ENCODE data around the gene PRPSAP1. TPM values are rescaled to one million over a fixed set of nuclear protein-coding genes. Genes with fewer than 3 reads are reported as not detected.

Gene PRPSAP1, protein sequence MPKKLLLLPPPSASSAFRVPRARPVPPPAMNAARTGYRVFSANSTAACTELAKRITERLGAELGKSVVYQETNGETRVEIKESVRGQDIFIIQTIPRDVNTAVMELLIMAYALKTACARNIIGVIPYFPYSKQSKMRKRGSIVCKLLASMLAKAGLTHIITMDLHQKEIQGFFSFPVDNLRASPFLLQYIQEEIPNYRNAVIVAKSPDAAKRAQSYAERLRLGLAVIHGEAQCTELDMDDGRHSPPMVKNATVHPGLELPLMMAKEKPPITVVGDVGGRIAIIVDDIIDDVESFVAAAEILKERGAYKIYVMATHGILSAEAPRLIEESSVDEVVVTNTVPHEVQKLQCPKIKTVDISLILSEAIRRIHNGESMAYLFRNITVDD
- polyA plus RNA-seq = 10 to 100 TPM; 32.2 to 46.7 (median 33.7) TPM
- long read RNA-seq, donor 1 = 0 reads
- long read RNA-seq, donor 2, partial matches to known transcripts = 0 of 2 reads
- long read RNA-seq, donor 2, other reads (novel, unspliced or antisense) = 0 of 2 reads
- long read RNA-seq, donor 3, partial matches to known transcripts = 0 of 8 reads
- long read RNA-seq, donor 3, other reads (novel, unspliced or antisense) = 0 of 8 reads
- long read RNA-seq, donor 4, partial matches to known transcripts = 0 of 1 reads
- long read RNA-seq, donor 4, other reads (novel, unspliced or antisense) = 0 of 1 reads
- long read RNA-seq, donor 5, partial matches to known transcripts = 0 of 3 reads
- long read RNA-seq, donor 5, other reads (novel, unspliced or antisense) = 0 of 3 reads
- long read RNA-seq, donor 6, transcript PRPSAP1-206 (10 exons, 3,660 nt) = major isoform, 6 of 7 reads
- long read RNA-seq, donor 6, partial matches to known transcripts = 0 of 7 reads
- long read RNA-seq, donor 6, other reads (novel, unspliced or antisense) = 0 of 7 reads
- long read RNA-seq, donor 7, transcript PRPSAP1-206 (10 exons, 3,660 nt) = major isoform, 14 of 20 reads
- long read RNA-seq, donor 7, partial matches to known transcripts = 5 of 20 reads
- long read RNA-seq, donor 7, other reads (novel, unspliced or antisense) = 0 of 20 reads
- long read RNA-seq, donor 8, partial matches to known transcripts = 0 of 2 reads
- long read RNA-seq, donor 8, other reads (novel, unspliced or antisense) = 0 of 2 reads
- long read RNA-seq, donor 9, partial matches to known transcripts = 0 of 2 reads
- long read RNA-seq, donor 9, other reads (novel, unspliced or antisense) = 0 of 2 reads
- long read RNA-seq, donor 10, transcript PRPSAP1-206 (10 exons, 3,660 nt) = major isoform, 10 of 12 reads
- long read RNA-seq, donor 10, partial matches to known transcripts = 0 of 12 reads
- long read RNA-seq, donor 10, other reads (novel, unspliced or antisense) = 0 of 12 reads

DNA sequence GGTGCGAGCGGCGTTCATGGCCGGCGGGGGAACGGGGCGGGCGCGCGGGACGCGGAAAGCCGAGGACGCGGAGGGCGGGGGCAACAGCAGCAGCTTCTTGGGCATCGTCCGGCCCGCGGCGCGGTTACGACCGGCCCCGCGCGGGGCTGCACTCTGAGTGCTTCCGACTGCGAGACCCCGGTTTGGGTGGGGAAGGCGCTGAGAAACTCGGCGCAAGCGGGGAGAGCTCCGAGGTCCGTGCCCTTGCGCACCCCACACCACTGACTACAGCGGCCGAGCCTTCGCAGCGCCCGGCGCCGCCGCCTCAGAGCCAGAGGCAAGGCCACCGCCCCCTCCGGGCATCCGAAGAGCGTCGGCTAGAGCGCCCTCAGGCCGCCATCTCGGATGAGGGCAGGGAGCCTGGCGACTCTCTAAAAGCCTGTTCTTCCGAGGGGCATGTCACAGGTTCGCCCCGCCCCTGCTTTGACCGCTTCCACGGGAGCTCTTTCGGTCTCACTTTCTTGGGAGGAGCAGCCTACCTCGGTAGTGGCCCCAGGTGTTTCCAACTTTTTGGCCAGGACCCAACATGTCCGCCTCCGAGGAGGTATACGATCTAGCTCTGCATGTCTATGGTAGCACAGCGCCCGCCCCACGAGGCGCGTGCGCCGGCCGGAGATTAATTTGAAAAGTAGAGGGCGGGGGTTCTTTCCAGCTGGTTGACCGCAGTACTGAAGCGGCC lies at the start of gene PRPSAP1:
Gene PRPSAP1, minus strand, starts transcription at position 318 of the 718 bp plus-strand sequence. Its CDS starts 213 bp downstream, at position 105.
- Histone ChIP-seq H3K36me3 (ENCODE audit: control insufficient read depth in 3 of 3, insufficient read depth in 2 of 3, low read depth in 1 of 3, low read length in 3 of 3) (peaks cover 0 to 12% (median 0%) of the 10 kb centered on the region in 3 donors), H3K9me3 (ENCODE audit: control insufficient read depth in 2 of 2, insufficient read depth in 1 of 2, low read depth in 1 of 2, low read length in 1 of 2) (no peaks in the 10 kb centered on the region), H3K4me3 (ENCODE audit: low read depth in 1 of 3, low read length in 3 of 3) (peak within 1 kb of the TSS; percentile 56 to 91 (median 81)), H3K4me1 (ENCODE audit: control insufficient read depth in 3 of 3, insufficient read depth in 2 of 3, low read depth in 1 of 3, low read length in 2 of 3) (peaks cover 0 to 3% (median 0%) of the 10 kb centered on the region in 3 donors), H3K27ac (ENCODE audit: low read depth in 1 of 3, low read length in 2 of 3) (peak within 1 kb of the TSS; percentile 80 to 99 (median 83)), H3K27me3 (ENCODE audit: control insufficient read depth in 3 of 3, insufficient read depth in 3 of 3, low read length in 3 of 3) (no peaks in the 10 kb centered on the region)
- FAIRE-seq = no peak
- DNase-seq = peak; percentile 90 to 98
- 0 to 1% (median 1%) methylated on average over 62 to 75 of the region's 75 CpGs for WGBS, 3 donors

DNA sequence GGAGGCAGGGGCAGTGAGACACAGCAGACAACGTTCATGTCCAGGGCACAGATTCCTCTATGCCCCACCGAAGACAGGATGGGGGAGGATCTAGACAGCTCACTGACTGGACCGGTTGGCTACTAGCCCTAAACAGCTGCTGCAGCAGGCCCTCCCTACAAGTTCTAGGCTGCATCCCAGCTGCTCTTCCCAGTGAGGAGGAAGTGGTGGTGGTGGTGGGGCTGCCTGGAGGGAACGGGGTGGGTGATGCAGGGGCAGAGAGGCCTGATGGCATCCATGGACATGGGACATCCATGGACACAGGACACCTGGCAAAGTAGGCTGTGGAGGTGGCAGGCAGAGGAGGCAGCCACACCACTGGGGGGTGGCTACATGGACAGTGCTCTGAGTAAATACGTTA lies 49.0 kb upstream of the PRPSAP1 start:
- DNase-seq (no peak), FAIRE-seq (no peak)
- no peak overlapping the region for H3K4me3 ChIP-seq (ENCODE audit: low read depth in 1 of 3, low read length in 3 of 3)
- no peaks in the 10 kb centered on the region for H3K27me3 ChIP-seq (ENCODE audit: control insufficient read depth in 3 of 3, insufficient read depth in 3 of 3, low read length in 3 of 3)
- no peaks in the 10 kb centered on the region for H3K9me3 ChIP-seq (ENCODE audit: control insufficient read depth in 2 of 2, insufficient read depth in 1 of 2, low read depth in 1 of 2, low read length in 1 of 2)
- no peak overlapping the region for H3K27ac ChIP-seq (ENCODE audit: low read depth in 1 of 3, low read length in 2 of 3)
- WGBS, 3 donors = 89 to 92% (median 91%) methylated on average over 5 of the region's 5 CpGs
- H3K36me3 ChIP-seq (ENCODE audit: control insufficient read depth in 3 of 3, insufficient read depth in 2 of 3, low read depth in 1 of 3, low read length in 3 of 3) = peaks cover 8 to 89% (median 16%) of the 10 kb centered on the region in 3 donors
- no peaks in the 10 kb centered on the region for H3K4me1 ChIP-seq (ENCODE audit: control insufficient read depth in 3 of 3, insufficient read depth in 2 of 3, low read depth in 1 of 3, low read length in 2 of 3)

DNA sequence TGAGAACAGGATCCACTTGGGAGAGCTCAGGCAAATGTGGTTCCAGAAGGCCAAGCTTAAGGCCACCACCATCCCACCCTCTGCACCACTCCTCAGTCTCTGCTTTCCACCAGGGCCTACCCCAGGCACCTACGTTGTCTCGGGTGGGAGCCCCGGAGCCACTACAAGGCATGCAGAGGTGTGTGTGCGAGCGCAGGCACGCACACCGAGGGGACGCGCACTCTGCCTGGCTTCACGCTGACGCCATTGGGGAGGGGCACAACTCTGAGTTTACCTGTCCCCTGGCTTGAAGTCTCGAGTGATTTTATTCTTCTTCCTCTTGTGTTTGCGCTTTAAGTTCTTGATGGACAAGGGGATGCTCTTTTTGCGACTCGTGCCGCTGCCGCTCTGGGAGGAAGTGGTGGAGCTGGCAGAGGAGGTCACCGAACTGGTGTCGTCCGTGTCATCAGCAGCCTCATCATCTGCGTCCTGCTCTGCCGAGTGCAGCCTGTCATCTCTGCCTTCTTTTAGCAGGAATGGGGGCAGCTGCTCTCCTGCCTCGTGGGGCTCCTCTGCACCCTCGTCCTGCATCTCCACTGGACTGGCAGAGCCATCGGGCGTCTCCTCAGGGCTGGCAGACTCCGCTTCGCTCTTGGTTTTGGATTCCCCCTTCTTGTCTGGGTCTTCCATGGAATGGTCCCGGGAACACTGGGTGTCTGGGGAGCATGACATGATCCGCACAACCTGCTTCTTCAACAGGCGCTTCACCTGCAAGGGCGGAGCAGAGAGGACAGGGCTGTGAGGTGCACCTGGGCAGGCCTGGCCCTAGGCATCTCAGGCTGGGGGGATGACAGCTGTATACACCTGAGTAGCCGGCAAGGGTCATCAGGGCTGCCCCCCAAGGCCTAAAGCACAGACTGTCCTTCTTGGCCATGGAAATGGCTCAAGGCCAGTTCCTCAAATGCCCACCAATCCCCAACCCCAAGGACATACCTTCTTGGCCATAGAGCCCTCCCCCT lies 45.8 kb upstream of the PRPSAP1 start:
- no peak for FAIRE-seq
- Histone ChIP-seq H3K4me1 (ENCODE audit: control insufficient read depth in 3 of 3, insufficient read depth in 2 of 3, low read depth in 1 of 3, low read length in 2 of 3) (peaks cover 0 to 4% (median 0%) of the 10 kb centered on the region in 3 donors), H3K27ac (ENCODE audit: low read depth in 1 of 3, low read length in 2 of 3) (no peak overlapping the region), H3K4me3 (ENCODE audit: low read depth in 1 of 3, low read length in 3 of 3) (no peak overlapping the region), H3K9me3 (ENCODE audit: control insufficient read depth in 2 of 2, insufficient read depth in 1 of 2, low read depth in 1 of 2, low read length in 1 of 2) (no peaks in the 10 kb centered on the region), H3K36me3 (ENCODE audit: control insufficient read depth in 3 of 3, insufficient read depth in 2 of 3, low read depth in 1 of 3, low read length in 3 of 3) (peaks cover 14 to 89% (median 16%) of the 10 kb centered on the region in 3 donors), H3K27me3 (ENCODE audit: control insufficient read depth in 3 of 3, insufficient read depth in 3 of 3, low read length in 3 of 3) (no peaks in the 10 kb centered on the region)
- DNase-seq = no peak
- WGBS, 3 donors = 92 to 94% (median 92%) methylated on average over 32 to 33 of the region's 33 CpGs

DNA sequence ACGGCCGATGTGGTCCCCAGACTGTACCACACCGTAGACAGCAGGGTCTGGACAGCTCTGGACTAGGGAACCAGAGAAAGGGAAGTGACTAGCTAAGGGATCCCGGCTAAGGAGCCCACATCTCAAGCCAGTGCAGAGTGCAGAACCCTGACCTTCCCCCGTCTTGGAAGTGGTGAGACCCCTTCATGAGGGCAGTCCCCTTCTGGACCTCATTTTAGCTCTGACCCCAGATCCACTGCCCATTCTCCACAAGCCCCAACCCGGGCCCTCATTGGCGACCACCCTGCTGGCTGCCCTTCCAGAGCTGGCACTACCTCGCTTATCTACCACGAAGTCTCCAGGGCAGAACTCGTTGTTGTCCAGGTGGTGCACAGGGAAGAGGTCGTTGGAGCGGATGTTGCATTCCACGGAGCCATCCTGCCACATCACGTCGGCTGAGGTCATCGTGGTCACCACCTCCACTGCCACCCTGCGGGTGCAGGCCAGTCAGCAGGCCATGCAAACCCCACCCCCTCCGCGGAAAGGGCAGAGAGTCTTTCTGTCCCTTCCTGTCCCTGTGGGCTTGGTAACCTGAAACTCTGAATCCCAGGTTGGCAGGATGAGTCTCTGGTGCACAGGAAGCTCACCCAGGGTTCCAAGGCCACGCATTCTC lies 44.9 kb upstream of the PRPSAP1 start:
- Histone ChIP-seq H3K36me3 (ENCODE audit: control insufficient read depth in 3 of 3, insufficient read depth in 2 of 3, low read depth in 1 of 3, low read length in 3 of 3) (peaks cover 17 to 90% (median 20%) of the 10 kb centered on the region in 3 donors), H3K27ac (ENCODE audit: low read depth in 1 of 3, low read length in 2 of 3) (no peak overlapping the region), H3K4me3 (ENCODE audit: low read depth in 1 of 3, low read length in 3 of 3) (no peak overlapping the region), H3K4me1 (ENCODE audit: control insufficient read depth in 3 of 3, insufficient read depth in 2 of 3, low read depth in 1 of 3, low read length in 2 of 3) (peaks cover 0 to 4% (median 0%) of the 10 kb centered on the region in 3 donors), H3K9me3 (ENCODE audit: control insufficient read depth in 2 of 2, insufficient read depth in 1 of 2, low read depth in 1 of 2, low read length in 1 of 2) (no peaks in the 10 kb centered on the region), H3K27me3 (ENCODE audit: control insufficient read depth in 3 of 3, insufficient read depth in 3 of 3, low read length in 3 of 3) (no peaks in the 10 kb centered on the region)
- 86 to 90% (median 86%) methylated on average over 20 of the region's 20 CpGs for WGBS, 3 donors
- DNase-seq (no peak), FAIRE-seq (no peak)

DNA sequence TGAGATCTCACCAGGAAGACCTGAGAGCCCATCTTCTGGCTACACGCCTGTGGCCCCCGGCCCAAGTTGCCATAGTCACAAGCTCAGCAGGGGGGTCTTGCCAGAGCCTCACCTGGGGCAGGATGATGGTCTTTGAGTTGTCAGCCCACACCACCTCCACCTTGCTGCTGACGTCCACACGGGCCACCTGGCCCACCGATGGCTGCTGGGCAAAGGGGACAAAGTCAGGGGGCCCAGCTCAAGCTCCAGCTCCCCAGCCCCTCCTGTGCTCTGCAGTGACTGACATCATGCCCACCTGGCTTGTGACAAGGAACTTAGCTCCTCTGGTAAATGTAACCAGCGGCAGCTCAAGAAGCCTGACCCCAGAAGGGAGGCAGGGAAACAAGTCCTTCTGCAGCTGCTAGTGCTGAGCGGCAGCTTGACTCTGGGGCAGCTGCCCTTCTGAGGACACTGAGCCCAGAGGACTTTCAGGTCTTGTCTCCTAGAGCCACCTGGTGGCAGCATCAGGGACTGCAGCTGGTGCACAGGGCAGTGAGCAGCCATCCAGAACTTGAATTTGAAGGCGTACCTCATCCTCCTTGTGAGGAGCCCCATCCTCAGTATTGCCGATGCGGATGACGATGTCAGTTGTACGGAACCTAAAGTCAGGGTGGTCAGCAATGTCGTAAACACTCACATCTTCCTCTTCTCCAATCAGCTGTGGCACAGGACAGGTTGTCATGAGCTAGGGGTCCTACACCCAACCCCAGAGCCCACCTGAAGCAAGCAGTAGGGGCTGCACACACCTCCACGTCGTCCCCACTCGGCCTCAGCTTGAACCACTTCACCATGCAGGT lies 44.2 kb upstream of the PRPSAP1 start:
- no peak overlapping the region for H3K27ac ChIP-seq (ENCODE audit: low read depth in 1 of 3, low read length in 2 of 3)
- no peaks in the 10 kb centered on the region for H3K27me3 ChIP-seq (ENCODE audit: control insufficient read depth in 3 of 3, insufficient read depth in 3 of 3, low read length in 3 of 3)
- no peak overlapping the region for H3K4me3 ChIP-seq (ENCODE audit: low read depth in 1 of 3, low read length in 3 of 3)
- FAIRE-seq (no peak), DNase-seq (peak; percentile 83 to 88)
- peaks cover 17 to 91% (median 20%) of the 10 kb centered on the region in 3 donors for H3K36me3 ChIP-seq (ENCODE audit: control insufficient read depth in 3 of 3, insufficient read depth in 2 of 3, low read depth in 1 of 3, low read length in 3 of 3)
- no peaks in the 10 kb centered on the region for H3K9me3 ChIP-seq (ENCODE audit: control insufficient read depth in 2 of 2, insufficient read depth in 1 of 2, low read depth in 1 of 2, low read length in 1 of 2)
- H3K4me1 ChIP-seq (ENCODE audit: control insufficient read depth in 3 of 3, insufficient read depth in 2 of 3, low read depth in 1 of 3, low read length in 2 of 3) = peaks cover 0 to 4% (median 0%) of the 10 kb centered on the region in 3 donors
- WGBS, 3 donors = 54 to 59% (median 54%) methylated on average over 16 of the region's 16 CpGs

DNA sequence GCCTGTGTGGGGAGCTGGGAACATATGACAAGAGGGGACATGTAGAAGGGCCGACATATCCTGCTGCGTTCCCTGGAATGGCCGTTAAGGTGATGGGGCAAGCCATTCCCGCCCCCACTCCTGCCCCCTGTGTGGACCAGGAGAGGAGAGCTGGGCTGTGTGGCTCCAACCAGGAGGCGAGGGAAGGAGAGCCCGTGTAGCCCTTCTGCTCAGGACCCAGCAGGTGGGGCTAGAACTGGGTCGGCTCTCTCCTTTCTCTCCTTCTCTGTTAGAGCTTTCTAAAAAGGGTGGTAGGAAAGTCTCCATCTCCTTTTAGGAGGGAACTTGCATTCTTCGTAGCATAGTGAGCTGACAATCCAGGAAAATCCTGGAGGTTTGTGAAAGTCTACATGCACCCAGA lies 43.5 kb upstream of the PRPSAP1 start:
- FAIRE-seq (no peak), DNase-seq (no peak)
- Histone ChIP-seq H3K4me3 (ENCODE audit: low read depth in 1 of 3, low read length in 3 of 3) (no peak overlapping the region), H3K4me1 (ENCODE audit: control insufficient read depth in 3 of 3, insufficient read depth in 2 of 3, low read depth in 1 of 3, low read length in 2 of 3) (peaks cover 0 to 4% (median 0%) of the 10 kb centered on the region in 3 donors), H3K27me3 (ENCODE audit: control insufficient read depth in 3 of 3, insufficient read depth in 3 of 3, low read length in 3 of 3) (no peaks in the 10 kb centered on the region), H3K9me3 (ENCODE audit: control insufficient read depth in 2 of 2, insufficient read depth in 1 of 2, low read depth in 1 of 2, low read length in 1 of 2) (no peaks in the 10 kb centered on the region), H3K36me3 (ENCODE audit: control insufficient read depth in 3 of 3, insufficient read depth in 2 of 3, low read depth in 1 of 3, low read length in 3 of 3) (peaks cover 15 to 88% (median 17%) of the 10 kb centered on the region in 3 donors), H3K27ac (ENCODE audit: low read depth in 1 of 3, low read length in 2 of 3) (no peak overlapping the region)
- 85 to 92% (median 91%) methylated on average over 8 of the region's 8 CpGs for WGBS, 3 donors

Data from small intestine (tissue), 16 donors.